Prostate gland (tissue), 2 donors: Measurements from ENCODE around the gene KRT86.

Source experiments
- CTCF ChIP-seq, 4 experiments: fragments of 200-600 bp in 2 of 4; fragments of 450-650 bp in 2 of 4; sonication (generic) in 2 of 4; IDR thresholded peaks; 1 replicate in 3 of 4; 2 replicates in 1 of 4; pipeline ENCODE4 v1.5.1; 2016 to 2019; ENCODE audit warnings: antibody characterized with exemption in 4 of 4, mild to moderate bottlenecking in 2 of 4, moderate library complexity in 2 of 4
- POLR2A ChIP-seq: fragments of 450-650 bp; IDR thresholded peaks from one replicate; pipeline ENCODE4 v1.6.1; 2016; ENCODE audit warnings: antibody characterized with exemption, mild to moderate bottlenecking

DNA sequence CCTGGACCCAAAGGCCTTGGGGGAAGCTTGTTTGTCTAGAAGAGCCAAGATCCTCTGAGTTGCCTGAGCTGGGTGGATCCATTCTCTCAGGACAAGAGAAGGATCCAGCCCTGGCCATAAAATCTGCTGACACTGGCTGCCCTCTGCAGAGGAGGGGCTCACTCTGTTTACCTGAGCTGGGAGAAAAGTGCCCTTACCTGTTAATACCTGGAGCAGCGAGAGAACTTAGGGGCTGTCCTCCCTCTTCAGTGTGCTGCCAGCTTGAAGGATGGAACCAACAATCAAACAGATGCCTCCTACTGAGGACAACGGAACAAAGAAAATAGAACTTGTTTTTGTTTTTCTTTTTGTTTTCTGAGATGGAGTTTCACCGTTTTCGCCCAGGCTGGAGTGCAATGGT, 48.7 kb upstream of the KRT86 start:
- no peak for TF ChIP-seq CTCF (IDR thresholded peaks at IDR 0.05)
- no peak for TF ChIP-seq POLR2A
